GM18498 (cell line): ENCODE results near the gene RRAGD.
"Not testable (repeated sequence)": the region's sequence is repeated elsewhere in the genome, so short reads cannot be mapped to it uniquely, and the experiment has no call there.

ENCODE experiments used
- ATAC-seq: cut with Tn5 transposase; IDR thresholded peaks from one replicate; pipeline ENCODE4 v1.9.1; 2021; ENCODE audit warnings: mild to moderate bottlenecking, moderate library complexity; ENCODE audit not compliant: unreplicated experiment

The RRAGD gene

DNA sequence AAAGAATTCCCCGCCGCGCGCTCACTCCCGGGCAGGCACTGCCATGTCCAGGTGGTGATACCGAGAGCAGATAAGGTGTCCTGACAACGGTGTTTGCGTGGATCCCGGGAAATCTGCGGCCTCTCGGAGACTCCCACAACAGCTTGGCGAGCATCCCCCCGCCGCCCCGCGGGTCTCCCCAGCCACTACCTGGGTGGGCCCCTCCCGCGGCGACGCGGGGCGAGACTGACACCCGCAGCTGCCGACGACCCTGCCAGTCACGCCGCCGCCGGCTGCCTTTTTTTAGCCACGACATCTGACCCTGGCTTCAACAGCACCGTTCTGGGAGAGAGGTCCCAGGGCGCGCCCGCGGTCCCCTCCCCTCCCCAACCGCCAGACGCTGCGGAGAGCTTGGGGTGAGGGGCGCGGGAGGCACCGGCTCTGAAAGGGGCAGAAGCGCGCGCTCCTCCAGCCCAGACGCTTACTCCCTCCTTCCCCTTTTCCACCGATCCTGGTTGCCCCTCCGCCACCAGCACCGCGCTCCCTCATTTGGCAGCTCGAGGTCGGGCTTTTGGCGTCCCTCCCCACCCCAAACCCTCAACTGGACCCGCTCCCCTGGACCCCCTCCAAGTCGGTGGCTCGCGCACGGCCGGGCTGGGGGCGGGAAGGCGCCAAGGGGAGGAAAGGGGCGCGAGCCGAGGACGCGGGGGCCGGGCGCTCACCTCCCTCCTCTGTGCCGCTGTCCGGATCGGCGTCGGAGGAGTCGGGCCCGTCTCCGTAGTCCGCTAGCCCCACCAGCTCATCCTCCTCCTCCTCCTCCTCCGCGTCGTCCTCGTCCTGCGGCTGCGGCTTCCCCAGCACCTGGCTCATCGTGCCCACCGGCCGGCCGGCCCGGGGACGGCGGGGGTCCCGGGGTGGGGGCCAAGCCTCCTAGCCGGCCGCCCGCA, 665 bp downstream of the RRAGD start:
- ATAC-seq = peak; percentile 48

DNA sequence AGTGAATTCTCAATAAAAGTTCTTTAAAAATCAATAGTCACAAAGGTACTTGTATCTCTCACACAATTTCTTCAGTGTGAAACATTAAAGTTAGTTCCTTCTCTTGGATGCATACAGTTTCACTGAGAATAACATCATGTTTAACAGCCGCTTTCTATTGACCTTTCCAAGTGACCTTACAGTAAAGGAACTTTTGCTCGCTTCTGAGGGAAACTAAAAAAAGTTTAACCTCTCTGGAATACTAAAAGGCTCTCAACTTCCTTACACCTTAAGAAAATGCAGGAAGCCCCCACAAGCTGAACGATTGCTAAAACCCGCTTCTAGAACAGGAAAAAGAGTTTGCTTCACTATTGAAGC, 1.3 kb downstream of the RRAGD start:
- ATAC-seq = no peak

DNA sequence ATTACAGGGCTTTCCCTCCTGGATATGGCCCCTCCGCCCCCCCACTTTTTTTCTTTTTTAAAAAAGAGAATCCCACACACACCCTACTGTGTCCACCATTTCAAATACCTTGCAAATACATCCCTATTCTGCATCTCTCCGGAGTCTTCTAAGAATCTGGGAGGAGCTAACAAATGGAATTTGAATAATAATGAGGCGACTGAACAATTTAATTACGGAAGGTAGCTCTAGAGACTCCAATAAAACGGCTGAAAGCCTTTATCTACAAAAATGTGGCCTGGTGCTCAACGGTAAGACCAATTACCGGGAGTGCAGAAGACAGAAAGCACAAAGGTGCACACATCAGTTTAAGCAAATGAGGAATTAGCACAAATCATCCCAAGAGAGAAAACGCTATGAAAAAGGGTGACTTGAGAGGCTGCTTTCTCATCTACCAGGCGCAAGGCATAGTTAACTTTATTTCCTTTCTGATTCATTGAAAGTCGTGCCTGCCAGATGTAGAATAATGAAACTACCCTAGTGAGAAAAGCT, 1.8 kb downstream of the RRAGD start:
- ATAC-seq = no peak

DNA sequence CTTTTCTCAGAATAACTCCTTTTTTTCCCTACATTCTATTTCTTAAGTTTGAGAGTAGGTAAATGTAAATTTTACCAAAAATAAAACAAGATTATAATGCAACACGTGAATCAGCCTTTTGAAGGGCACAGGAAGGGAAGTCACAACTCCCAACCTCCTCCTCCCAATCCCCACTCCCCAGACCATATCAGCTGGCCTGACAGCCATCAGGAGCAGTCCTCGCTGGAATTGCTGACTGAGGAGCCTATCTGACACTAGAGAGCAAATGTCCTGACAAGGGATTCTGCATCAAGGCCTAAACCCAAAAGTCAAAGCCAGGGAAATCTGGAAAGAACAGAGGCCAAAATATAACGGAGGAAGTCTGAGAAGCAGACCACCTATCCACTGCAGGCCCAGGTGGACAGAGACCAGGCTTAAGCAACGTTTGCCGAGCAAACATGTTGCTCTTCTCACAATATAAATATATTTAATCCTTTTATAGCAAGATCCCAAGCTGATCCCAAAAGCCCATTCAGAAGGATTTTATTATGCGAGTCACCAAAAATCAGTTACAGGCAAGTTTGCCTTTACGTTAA, 2.5 kb downstream of the RRAGD start:
- no peak for ATAC-seq

DNA sequence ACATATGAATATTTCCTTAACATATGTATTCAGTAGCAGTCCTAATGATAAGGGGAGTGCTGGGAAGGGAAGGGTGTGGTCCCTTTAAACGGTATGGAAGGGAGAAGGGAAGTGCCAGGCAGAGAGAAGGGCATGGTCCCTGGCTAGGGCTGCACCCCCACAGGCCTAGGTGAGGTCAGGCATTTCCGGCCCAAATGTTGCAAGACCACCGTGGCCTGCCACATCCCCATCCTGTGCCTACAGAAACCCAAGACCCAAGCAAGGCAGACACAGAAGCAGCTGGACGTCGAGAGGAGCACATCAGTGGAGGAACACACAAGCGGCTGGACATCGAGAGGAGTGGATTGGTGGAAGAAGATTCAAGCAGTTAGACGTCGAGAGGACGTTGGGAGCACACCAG, 5.9 kb downstream of the RRAGD start:
- no peak for ATAC-seq

DNA sequence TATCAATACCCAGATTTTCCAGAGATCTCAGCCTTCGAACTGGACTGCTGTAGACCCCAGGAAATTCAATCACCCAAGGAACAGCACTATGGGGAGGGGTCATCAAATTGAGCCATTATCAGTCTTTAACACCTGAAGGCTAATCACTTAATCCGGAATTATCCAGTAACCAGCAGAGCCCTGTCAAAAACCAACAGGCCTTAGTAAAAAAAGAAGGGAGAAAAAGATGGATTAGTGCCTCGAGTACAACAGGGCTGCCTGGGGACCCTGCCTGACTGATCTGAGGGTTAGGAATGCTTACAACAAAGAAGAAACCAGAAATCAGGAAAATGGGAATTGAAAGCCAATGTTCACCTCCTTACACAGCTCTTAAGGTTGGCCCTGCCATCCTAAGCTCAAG, 7.6 kb downstream of the RRAGD start:
- no peak for ATAC-seq

DNA sequence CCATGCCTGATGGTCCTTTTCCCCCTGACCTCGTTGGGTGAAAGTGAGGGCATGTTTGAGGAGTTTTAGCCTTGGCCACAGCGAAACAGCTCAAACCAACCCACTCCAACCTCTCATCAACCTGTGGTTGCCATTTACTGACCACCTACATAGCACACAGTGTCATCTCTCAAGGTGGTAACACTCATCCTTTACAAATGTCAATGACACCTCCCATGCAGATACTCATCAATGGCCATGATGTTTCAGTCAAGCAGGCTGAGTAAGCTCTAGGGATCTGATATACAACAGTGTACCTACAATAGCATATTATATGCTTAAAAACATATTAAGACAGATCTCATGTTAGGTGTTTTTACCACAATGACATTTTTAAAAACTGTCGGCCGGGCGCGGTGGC, 9.3 kb downstream of the RRAGD start:
- ATAC-seq = no peak

DNA sequence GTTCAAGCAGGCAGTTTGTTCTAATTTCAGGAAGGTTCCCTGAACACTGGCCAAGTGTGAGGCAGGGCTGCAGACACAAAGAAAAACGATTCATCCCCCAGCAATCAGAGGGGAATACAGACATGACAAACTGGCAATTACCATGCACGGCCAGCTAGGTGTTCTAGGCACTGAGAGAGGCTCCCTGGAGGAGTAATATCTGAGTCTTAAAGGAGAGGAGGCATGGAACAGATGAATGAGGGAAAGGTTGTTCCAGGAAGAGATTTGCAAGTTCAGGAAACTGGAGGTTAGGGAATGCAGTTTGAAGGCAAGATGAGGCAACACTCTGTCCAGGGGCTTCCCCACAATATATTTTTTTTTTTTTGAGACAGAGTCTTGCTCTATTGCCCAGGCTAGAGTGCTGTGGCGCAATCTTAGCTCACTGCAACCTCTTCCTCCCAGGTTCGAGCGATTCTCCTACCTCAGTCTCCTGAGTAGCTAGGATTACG, 11.1 kb downstream of the RRAGD start:
- no peak for ATAC-seq

DNA sequence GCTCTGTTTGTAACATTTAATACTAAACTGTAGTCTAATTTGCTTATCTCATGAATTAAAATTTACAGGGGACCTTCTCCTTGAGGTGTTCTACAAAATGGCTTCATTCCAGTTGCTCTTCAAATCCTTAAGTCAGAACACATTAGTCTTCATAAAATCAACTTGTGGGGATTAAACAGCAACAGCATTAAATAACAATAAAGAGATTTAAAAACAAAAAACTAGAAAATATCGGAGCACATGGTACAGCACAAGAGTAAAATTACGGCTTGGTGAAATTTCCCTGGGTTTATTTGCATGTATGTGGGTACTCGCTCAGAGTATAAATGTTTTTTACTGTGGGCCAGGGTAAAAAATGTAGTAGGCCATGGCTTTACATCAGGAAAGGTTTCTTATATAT, 12.0 kb downstream of the RRAGD start:
- no peak for ATAC-seq

DNA sequence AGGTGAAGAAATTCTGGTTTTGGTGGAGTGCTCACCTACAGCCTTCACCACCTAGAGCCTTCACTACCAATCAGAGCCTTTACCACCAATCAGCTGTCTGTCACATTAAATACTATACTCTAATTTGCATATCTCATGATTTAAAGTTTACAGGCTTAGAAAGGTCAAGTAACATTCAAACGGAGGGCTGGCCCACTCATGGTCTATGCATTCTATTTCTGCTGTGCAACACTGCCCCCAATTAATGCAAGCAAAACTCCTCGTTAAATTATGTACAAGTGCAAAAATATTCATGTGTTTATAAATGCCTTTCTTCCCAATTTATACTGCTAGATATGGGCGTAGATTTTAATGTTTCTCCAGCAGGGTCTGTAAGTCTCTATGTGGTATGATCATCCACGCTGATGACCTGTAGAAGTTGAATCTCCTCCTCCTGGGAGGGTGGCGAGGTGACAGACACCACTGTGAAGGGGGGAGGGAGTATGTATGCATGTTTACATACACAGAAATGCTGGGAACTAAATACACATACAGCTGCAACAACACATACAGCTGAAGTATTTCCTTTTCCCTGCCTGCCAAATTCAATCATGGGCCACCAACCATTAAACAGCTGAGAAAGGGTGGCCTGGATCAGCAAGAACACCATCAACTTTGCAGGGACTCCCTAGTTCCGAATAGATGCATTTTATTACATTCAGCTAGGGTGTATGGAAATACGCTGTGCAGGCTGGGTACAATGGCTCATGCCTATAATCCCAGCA, 13.1 kb downstream of the RRAGD start:
- no peak for ATAC-seq

DNA sequence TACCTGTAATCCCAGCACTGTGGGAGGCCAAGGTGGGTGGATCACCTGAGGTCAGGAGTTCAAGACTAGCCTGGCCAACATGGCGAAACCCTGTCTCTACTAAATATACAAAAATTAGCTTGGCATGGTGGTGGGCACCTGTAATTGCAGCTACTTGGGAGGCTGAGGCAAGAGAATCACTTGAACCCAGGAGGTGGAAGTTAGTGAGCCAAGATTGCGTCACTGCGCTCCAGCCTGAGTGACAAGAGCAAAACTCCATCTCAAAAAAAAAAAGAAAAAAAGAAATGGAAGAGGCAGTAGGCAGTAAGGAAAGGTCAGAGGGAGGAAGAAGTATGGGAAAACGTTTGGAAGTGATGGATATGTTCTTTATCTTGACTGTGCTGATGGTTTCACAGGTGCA, 14.2 kb downstream of the RRAGD start:
- ATAC-seq = not testable (repeated sequence)

DNA sequence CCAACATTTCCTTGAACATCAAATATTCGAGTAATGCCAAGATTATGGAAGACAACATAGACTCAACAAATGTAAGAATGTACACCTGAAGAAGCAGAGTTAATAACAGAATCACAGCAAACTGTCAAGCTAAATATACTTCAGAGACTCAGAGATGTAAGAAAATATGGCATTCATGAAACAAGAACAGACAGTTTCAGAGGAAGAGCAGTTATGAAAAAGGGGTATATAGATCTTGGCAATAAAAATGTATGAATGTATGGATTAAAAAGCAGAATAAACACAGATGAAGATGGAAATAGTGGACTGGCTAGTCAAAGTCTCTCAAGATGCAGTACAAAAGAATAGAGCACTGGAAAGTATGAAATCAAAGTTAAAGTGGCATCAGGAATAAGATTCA, 18.4 kb downstream of the RRAGD start:
- ATAC-seq = no peak

DNA sequence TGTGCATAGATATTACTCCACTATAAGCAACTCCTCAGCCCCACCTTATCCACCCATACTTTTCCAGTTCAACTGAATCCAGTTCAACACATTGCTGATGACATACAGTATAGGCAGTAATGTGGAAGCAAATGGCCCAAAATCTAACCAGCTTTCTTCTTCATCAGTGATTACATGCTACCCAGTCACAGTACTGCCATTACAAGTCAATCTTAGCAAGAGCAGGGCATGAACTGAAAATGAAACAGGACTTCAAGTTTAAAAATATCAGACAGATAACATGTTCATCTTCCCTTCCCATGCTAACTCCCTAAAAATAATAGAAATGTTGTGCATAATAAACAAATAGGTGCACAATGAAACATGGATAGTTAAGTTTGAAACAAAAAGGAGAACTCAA, 19.2 kb downstream of the RRAGD start:
- ATAC-seq = peak; percentile 56

DNA sequence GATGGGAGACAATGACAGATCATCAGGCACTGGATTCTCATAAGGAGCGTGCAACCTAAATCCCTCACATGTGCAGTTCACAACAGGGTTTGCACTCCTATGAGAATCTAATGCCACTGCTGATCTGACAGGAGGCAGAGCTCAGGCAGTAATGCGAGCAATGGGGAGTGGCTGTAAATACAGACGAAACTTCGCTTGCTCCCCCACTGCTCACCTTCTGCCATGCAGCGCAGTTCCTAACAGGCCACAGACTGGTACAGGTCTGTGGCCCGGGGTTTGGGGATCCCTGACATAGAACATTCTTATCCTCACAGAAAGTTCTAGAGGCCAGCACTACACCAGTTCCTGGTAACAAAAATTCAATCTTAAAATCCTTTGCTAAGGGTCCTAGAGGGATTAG, 23.2 kb downstream of the RRAGD start:
- no peak for ATAC-seq

DNA sequence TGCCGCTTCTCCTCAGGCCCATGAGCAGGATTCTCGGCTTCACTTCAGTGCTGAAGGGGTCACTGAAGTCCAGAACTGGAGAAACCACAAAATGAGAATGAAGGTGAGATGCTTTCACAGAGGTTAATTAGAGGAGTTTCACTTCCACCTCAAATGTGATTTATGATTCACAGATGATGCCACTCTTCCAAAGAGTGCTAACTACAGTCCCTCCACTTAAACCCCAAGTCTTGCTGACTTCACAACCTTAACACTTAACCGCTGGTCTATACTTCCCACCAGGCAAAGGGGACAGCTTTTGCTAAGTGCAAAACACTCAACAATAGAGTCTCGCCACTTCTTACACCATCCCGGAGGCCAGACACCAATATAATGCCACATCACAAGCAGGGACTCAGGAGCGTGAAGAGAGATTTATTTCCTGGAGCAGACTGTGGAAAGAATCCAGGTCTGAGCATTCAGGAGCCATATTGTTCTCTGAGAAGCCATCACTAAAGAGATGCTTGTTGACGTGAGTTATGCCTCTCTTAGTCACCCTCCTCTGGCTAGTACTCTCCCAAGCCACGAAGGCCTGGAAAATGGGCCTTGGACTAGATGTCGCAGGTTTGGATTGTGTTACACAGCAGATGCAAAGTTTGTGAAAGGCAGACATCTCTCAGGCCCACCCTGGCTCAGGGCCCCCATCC, 24.4 kb downstream of the RRAGD start:
- ATAC-seq = peak; percentile 95

DNA sequence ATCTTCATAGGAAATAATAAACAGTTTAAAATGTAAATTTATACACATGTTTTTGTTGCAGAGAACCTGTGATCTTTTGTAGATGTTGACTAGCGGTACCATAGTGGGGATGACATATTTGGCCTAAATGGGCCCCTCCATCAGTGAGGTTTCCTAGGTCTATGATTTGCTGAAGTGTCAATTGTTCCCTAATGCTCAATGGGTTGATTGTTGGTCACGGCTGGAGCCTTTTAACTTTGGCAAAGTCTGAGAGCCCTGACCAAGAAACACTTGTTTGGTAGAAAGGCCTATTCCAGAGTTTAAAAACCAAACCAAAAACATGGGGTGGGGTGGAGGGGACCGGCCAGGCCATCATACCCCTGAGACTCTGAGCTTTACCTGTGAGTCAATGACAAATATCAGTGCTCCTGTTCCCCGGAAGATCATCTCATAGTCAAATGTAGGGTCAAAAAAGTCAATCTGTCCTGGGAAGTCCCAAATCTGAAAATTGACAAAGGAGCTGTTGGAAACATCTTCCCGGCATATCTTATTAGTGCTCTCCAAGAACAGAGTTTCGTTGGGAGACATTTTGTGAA, 25.1 kb downstream of the RRAGD start:
- ATAC-seq = peak; percentile 25

DNA sequence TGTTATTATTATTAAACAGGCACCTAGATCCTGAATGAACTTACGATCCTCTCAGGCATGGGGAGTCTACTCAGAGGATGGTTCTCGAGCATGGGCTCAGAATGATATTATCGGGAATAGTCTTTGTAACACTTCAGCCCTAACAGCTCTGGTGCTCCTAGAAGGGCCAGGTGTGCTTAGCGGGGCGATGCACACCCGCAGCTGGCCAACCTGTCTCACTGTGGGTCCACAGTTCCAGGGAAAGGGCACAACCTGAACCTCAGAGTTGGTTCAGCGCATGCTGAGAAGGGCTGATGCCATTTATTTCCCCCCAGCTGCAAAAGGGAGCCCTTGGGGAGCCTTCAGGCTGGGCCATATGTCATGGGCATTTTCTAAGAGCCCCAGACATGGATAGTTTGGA, 26.2 kb downstream of the RRAGD start:
- no peak for ATAC-seq

DNA sequence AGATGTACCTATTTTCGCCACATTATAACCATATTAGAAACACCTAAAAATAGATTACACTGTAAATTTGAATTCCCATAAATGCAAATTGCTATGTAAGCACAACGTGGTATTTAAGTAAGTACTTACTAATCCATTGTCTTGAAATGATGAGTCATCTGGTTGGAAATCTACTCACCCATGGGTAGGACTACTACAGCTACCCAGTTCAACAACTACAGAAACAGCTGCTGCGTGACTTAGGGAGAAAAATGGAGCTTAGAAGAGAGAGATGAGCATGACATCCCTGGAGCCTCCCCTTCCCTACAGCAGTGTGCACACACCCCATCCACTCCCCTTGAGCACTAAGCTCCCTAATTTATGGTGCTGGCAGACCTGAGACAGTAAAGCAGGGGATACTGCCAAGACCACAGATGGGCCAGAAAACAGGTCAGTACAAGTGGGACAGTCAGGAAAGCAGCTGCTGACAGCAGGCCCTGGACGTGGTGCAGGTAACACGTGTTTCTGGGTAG, 26.9 kb downstream of the RRAGD start:
- ATAC-seq = peak; percentile 30

DNA sequence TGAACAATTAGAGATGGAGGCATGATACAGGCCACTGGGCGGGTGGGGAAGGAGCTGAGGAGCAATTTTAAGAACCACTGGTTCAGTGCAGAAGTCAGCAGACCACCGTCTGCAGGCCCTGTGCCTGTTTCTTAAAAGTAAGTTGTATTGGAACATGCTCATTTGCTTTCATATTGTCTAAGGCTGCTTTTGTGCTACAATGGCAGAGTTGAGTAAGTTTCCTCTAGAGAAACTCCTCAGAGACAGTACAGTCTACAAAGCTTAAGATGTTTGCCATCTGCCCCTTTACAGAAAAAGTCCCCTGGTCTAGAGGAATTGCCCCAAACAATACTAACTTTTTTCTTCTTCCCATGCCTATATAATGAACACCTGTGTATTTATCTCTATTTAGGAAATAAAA, 31.0 kb downstream of the RRAGD start:
- ATAC-seq = no peak

DNA sequence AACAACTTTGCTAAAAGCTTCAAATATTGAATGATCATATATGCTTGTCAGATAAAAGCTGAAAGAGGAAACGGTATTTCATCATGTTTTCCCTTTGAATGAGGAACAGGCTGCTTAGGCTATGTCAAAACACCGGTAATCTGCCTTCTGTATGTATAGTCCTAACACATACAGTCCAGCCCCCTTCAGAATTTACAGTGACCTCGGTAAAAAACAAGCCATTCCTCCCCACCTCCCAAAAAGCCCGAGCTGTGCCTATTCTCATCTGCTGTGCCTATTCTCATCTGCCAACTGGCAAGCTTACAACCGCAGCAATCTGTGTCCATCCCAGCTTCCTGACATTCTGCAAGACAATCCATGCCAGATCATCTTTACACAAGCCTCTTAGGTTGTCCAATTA, 32.8 kb downstream of the RRAGD start:
- no peak for ATAC-seq
